Stimulated activated CD8-positive, alpha-beta memory T cell treated with anti-CD3 and anti-CD28 coated beads, Interleukin-2, amount 100 ng/mL, for 1 hour (primary cell): ENCODE data around the gene TAF11L9.
"Not testable (repeated sequence)": the region's sequence is repeated elsewhere in the genome, so short reads cannot be mapped to it uniquely, and the experiment has no call there.

Source experiments
- DNase-seq, 2 donors: peaks; one replicate each; pipeline ENCODE4 v3.0.0-alpha.2; 2020; ENCODE audit warnings: low read depth in 2 of 2

The TAF11L9 gene

DNA sequence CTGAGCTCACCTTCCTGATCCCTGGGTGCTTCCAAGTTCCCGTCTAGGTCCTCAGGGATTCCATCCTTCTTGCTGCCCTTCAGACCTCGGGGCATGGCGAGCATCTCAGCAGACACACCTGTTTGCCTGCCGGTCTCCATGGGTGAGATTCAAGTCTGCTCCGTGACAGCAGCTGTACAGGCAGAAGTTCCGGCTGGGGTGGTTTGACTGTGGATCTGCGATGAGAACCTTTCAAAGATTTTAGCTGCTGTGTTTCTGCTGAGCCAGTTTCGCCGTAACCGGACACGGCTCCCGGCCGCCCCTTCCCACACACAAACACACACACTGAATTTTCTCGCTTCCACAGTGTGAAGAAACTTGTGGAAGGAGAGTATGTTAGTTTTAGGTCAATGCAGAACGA is at the start of gene TAF11L9:
TAF11L9 (minus strand) TSS at position 140 of the 400 bp plus-strand sequence.
- not testable (repeated sequence) for DNase-seq

DNA sequence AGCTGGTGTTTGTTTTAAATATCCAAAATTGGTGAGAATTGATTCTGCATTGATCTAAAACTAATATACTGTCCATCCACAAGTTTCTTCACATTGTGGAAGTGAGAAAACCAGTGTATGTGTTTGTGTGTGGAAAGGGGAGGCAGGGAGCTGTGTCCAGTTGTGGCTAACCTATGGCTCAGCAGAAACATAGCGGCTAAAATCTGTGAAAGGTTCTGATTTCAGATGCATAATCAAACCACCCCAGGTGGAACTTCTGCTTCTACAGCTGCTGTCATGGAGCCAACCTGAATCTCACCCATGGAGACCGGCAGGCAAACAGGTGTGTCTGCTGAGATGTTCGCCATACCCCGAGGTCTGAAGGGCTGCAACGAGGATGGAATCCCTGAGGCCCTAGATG is 40.0 kb upstream of the TAF11L9 start, which contains the start of gene TAF11L14:
TAF11L14 (plus strand) TSS at position 301 of the 400 bp plus-strand sequence.
- no peak for DNase-seq

DNA sequence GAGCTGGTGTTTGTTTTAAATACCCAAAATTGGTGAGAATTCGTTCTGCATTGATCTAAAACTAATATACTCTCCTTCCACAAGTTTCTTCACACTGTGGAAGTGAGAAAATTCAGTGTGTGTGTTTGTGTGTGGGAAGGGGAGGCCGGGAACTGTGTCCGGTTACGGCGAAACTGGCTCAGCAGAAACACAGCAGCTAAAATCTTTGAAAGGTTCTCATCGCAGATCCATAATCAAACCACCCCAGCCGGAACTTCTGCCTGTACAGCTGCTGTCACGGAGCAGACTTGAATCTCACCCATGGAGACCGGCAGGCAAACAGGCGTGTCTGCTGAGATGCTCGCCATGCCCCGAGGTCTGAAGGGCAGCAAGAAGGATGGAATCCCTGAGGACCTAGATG is 37.6 kb upstream of the TAF11L9 start, which contains the start of gene TAF11L13:
TAF11L13 (plus strand) TSS at position 301 of the 400 bp plus-strand sequence.
- DNase-seq, result not testable (repeated sequence)

- no peak for DNase-seq
Observed at GRCh38 chr5:17625686-17626085, 31.5 kb upstream of the TAF11L9 start.

DNA sequence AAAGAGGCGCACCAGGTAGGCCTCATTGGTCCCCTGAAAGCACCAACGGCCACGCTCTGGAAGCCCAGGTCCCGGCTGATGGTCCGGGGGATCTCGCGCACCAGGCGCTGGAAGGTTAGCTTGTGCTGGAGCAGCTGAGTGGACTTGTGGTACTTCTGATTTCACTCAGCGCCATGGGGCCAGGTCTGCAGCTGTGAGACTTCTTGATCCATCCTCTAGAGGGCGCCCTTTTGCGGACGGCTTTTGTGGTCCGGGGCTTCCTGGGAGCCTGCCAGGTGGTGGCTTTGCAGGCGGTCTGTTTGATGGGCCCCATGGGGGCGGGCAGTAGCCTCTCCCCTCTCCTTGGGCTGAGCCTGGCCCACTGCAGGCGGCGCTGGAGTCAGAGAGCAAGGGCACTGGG is 26.4 kb upstream of the TAF11L9 start:
- no peak for DNase-seq

DNA sequence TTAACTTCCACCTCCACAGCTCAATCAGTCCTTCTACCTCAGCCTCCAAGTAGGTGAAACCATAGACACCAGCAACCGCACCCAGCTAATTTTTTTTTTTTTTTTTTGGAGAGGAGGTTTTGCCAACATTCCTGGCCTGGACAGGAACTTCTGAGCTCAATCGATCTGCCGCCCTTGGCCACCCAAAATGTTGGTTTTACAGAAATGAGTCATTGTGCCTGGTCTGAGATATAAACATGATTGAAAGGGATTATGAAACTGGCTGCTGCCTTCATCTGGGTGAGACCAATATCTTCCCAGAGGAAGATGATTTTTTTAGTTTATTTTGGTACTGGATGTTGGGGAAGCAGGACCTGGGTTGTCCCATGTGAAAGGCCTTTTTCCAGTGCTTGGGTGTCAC is 25.2 kb upstream of the TAF11L9 start:
- DNase-seq, result no peak

DNA sequence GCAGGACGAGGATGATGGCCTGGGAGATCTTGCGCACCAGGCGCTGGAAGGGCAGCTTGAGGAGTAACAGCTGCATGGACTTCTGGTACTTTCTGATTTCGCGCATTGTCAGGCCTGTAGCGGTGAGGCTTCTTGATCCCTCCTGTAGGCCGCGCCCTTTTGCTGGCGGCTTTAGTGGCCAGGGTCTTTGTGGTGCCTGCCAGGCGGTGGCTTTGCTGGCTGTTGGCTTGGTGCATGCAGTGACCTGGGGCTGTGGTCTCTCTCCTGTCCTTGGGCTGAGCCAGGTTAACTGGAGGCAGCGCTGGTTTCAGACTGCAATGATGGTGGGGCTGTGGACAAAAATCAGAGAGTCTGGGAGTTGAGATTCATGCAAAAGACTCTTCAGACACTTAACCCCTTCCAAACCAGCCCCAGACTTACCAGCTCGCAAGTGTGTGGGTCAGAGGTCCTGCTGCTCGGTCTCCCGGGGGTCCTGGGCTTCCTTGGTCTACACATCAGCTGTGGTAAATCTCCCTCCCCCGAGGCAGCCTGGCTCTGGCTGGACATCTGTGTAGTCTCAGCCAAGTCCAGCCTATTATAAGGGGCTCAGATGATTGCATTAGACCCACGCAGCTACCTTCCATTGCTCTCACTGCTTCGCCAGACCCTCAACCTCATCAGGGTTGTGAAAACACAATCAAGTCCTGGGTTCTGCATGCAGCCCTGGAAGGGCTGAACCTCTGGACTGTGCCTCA is 20.8 kb upstream of the TAF11L9 start:
- no peak for DNase-seq

- DNase-seq, result not testable (repeated sequence)
Observed at GRCh38 chr5:17610092-17610491, 15.9 kb upstream of the TAF11L9 start, which contains the start of gene TAF11L12. TAF11L12 (plus strand) TSS chr5:17610392.

- not testable (repeated sequence) for DNase-seq
Observed at GRCh38 chr5:17607461-17607860, 13.3 kb upstream of the TAF11L9 start.

GRCh38 chr5:17604951-17605350 is 10.8 kb upstream of the TAF11L9 start:
- no peak for DNase-seq

GRCh38 chr5:17603880-17604279 is 9.7 kb upstream of the TAF11L9 start, which contains the start of gene TAF11L11:
TAF11L11 (plus strand) TSS chr5:17604183.
- not testable (repeated sequence) for DNase-seq

GRCh38 chr5:17597728-17598127 is 3.5 kb upstream of the TAF11L9 start, which contains the start of gene TAF11L10:
TAF11L10 (minus strand) TSS chr5:17597828.
- DNase-seq, result not testable (repeated sequence)

DNA sequence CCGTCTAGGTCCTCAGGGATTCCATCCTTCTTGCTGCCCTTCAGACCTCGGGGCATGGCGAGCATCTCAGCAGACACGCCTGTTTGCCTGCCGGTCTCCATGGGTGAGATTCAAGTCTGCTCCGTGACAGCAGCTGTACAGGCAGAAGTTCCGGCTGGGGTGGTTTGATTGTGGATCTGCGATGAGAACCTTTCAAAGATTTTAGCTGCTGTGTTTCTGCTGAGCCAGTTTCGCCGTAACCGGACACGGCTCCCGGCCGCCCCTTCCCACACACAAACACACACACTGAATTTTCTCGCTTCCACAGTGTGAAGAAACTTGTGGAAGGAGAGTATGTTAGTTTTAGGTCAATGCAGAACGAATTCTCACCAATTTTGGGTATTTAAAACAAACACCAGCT is 3.3 kb downstream of the TAF11L9 start, which contains the start of gene TAF11L8:
TAF11L8 (minus strand) TSS at position 101 of the 400 bp plus-strand sequence.
- DNase-seq, result not testable (repeated sequence)

- DNase-seq, result not testable (repeated sequence)
Observed at GRCh38 chr5:17585658-17586057, 8.5 kb downstream of the TAF11L9 start, which contains the start of gene TAF11L7. TAF11L7 (minus strand) TSS chr5:17585758.
